GM04503 (cell line): Measurements from ENCODE around the gene UTS2B.

Experiments used
- DNase-seq: peaks from one replicate; pipeline ENCODE4 v3.0.0-alpha.2; 2012; ENCODE audit warnings: low read depth

The UTS2B gene

GRCh38 chr3:191238321-191238817 lies 92.0 kb downstream of the UTS2B start:
- peak; percentile 18 for DNase-seq

GRCh38 chr3:191237047-191237882 lies 93.1 kb downstream of the UTS2B start:
- DNase-seq, result no peak

- no peak for DNase-seq
Measured at GRCh38 chr3:191236646-191237045, 93.7 kb downstream of the UTS2B start.

- peak; percentile 45 for DNase-seq
Measured at GRCh38 chr3:191235331-191236314, 94.7 kb downstream of the UTS2B start.

- no peak for DNase-seq
Measured at GRCh38 chr3:191234216-191234615, 96.1 kb downstream of the UTS2B start.

GRCh38 chr3:191227541-191227940 lies 102.8 kb downstream of the UTS2B start:
- no peak for DNase-seq

- no peak for DNase-seq
Measured at GRCh38 chr3:191221638-191222037, 108.7 kb downstream of the UTS2B start.

GRCh38 chr3:191220908-191221307 lies 109.4 kb downstream of the UTS2B start:
- DNase-seq, result no peak

GRCh38 chr3:191217301-191217700 lies 113.0 kb downstream of the UTS2B start:
- peak; percentile 24 for DNase-seq
